Panc1 (cell line): Measurements from ENCODE around the gene EWSR1.

ENCODE experiments used
- POLR2AphosphoS5 ChIP-seq: IDR thresholded peaks from 2 replicates; pipeline ENCODE4 v1.6.1; 2012; ENCODE audit warnings: mild to moderate bottlenecking, low read depth, low read length, moderate library complexity
- SIN3A ChIP-seq: IDR thresholded peaks from 2 replicates; pipeline ENCODE4 v1.6.1; 2012; ENCODE audit warnings: low read depth, mild to moderate bottlenecking, low read length, moderate library complexity, borderline replicate concordance; ENCODE audit not compliant: insufficient read depth
- TF ChIP-seq, protein P1 (sequence below): fragments of 450-650 bp; IDR thresholded peaks from 2 replicates; pipeline ENCODE4 v1.5.1; 2017; ENCODE audit warnings: mild to moderate bottlenecking
- TF ChIP-seq, protein P2 (sequence below), 2 experiments: IDR thresholded peaks; 2 replicates each; pipeline ENCODE4 v1.6.1; 2011 to 2012; ENCODE audit warnings: low read depth in 2 of 2, control low read depth in 1 of 2, low read length in 1 of 2, mild to moderate bottlenecking in 1 of 2, moderate library complexity in 1 of 2; ENCODE audit not compliant: insufficient read depth in 1 of 2

DNA sequence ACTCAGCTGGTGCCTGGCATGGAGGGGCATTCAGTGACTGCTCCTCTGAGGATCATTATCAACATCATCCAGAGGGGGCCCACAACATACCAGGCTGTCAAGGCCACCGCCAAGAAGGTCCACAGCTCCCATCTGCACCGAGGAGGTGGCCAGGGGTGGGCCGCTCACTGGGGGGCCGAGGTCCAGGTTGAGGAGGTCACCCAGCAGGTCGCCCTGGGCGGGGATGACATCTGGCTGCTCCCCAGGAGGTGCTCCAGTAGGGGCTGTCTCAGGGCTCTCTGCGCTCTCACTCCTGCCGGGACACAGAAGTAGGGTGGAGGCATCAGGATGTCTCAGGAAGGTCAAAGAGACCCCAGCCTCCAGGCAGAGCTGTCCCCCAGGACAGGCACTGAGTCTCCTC is 72.5 kb downstream of the EWSR1 start:
- TF ChIP-seq, protein P1, sequence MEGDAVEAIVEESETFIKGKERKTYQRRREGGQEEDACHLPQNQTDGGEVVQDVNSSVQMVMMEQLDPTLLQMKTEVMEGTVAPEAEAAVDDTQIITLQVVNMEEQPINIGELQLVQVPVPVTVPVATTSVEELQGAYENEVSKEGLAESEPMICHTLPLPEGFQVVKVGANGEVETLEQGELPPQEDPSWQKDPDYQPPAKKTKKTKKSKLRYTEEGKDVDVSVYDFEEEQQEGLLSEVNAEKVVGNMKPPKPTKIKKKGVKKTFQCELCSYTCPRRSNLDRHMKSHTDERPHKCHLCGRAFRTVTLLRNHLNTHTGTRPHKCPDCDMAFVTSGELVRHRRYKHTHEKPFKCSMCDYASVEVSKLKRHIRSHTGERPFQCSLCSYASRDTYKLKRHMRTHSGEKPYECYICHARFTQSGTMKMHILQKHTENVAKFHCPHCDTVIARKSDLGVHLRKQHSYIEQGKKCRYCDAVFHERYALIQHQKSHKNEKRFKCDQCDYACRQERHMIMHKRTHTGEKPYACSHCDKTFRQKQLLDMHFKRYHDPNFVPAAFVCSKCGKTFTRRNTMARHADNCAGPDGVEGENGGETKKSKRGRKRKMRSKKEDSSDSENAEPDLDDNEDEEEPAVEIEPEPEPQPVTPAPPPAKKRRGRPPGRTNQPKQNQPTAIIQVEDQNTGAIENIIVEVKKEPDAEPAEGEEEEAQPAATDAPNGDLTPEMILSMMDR: no peak
- TF ChIP-seq, protein P2, sequence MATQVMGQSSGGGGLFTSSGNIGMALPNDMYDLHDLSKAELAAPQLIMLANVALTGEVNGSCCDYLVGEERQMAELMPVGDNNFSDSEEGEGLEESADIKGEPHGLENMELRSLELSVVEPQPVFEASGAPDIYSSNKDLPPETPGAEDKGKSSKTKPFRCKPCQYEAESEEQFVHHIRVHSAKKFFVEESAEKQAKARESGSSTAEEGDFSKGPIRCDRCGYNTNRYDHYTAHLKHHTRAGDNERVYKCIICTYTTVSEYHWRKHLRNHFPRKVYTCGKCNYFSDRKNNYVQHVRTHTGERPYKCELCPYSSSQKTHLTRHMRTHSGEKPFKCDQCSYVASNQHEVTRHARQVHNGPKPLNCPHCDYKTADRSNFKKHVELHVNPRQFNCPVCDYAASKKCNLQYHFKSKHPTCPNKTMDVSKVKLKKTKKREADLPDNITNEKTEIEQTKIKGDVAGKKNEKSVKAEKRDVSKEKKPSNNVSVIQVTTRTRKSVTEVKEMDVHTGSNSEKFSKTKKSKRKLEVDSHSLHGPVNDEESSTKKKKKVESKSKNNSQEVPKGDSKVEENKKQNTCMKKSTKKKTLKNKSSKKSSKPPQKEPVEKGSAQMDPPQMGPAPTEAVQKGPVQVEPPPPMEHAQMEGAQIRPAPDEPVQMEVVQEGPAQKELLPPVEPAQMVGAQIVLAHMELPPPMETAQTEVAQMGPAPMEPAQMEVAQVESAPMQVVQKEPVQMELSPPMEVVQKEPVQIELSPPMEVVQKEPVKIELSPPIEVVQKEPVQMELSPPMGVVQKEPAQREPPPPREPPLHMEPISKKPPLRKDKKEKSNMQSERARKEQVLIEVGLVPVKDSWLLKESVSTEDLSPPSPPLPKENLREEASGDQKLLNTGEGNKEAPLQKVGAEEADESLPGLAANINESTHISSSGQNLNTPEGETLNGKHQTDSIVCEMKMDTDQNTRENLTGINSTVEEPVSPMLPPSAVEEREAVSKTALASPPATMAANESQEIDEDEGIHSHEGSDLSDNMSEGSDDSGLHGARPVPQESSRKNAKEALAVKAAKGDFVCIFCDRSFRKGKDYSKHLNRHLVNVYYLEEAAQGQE (IDR thresholded peaks at IDR 0.05; ENCODE audit: insufficient read depth in 1 of 2, low read depth in 2 of 2, low read length in 1 of 2): no peak
- TF ChIP-seq POLR2AphosphoS5: no peak
- no peak for TF ChIP-seq SIN3A
